Measurements from ENCODE around the gene BBS9. TPM values are rescaled to one million over a fixed set of nuclear protein-coding genes. Genes with fewer than 3 reads are reported as not detected.

The BBS9 gene
- total RNA-seq, 4 donors from 2014 or later, result 11.3 to 28.5 (median 20.7) TPM

- DNase-seq (ENCODE audit: low spot score) (no peak), ATAC-seq (ENCODE audit: low FRiP score) (no peak)
Observed at GRCh38 chr7:33562996-33563395, 433.6 kb downstream of the BBS9 start.

GRCh38 chr7:33563651-33564050 lies 434.3 kb downstream of the BBS9 start:
- TF ChIP-seq CTCF (IDR thresholded peaks at IDR 0.05), result no peak
- DNase-seq (ENCODE audit: low spot score) (no peak), ATAC-seq (ENCODE audit: low FRiP score) (no peak)

More at GRCh38 chr7:33562996-33563395, 433.6 kb downstream of the BBS9 start:
- TF ChIP-seq CTCF (IDR thresholded peaks at IDR 0.05), result no peak

GRCh38 chr7:33578166-33578565 lies 448.8 kb downstream of the BBS9 start:
- DNase-seq (ENCODE audit: low spot score) (no peak), ATAC-seq (ENCODE audit: low FRiP score) (no peak)
- no peak for TF ChIP-seq CTCF (IDR thresholded peaks at IDR 0.05)

- ATAC-seq (ENCODE audit: low FRiP score) (no peak), DNase-seq (ENCODE audit: low spot score) (no peak)
- TF ChIP-seq CTCF (IDR thresholded peaks at IDR 0.05), result no peak
Observed at GRCh38 chr7:33578881-33579672, 449.7 kb downstream of the BBS9 start.

- DNase-seq (ENCODE audit: low spot score) (no peak), ATAC-seq (ENCODE audit: low FRiP score) (peak; percentile 57)
- TF ChIP-seq CTCF (IDR thresholded peaks at IDR 0.05), result no peak
Observed at GRCh38 chr7:33579673-33579960, 450.3 kb downstream of the BBS9 start.

- peak; percentile 66 for ATAC-seq (ENCODE audit: low FRiP score)
- TF ChIP-seq CTCF (IDR thresholded peaks at IDR 0.05), result no peak
- DNase-seq (ENCODE audit: low spot score), result no peak
Observed at GRCh38 chr7:33581236-33581635, 451.9 kb downstream of the BBS9 start.

GRCh38 chr7:33582104-33582503 lies 452.7 kb downstream of the BBS9 start:
- no peak for DNase-seq (ENCODE audit: low spot score)
- no peak for TF ChIP-seq CTCF (IDR thresholded peaks at IDR 0.05)
- ATAC-seq (ENCODE audit: low FRiP score), result no peak
